ENCODE data around the gene DCUN1D5. TPM values are rescaled to one million over a fixed set of nuclear protein-coding genes. Genes with fewer than 3 reads are reported as not detected.
"Not testable (repeated sequence)": the region's sequence is repeated elsewhere in the genome, so short reads cannot be mapped to it uniquely, and the experiment has no call there.

The DCUN1D5 gene
- total and polyA plus RNA-seq, 2 experiments from 2014 or later, result 75.5 to 182 TPM

- H3K9me3 ChIP-seq (ENCODE audit: low read depth), result no peaks in the 10 kb centered on the region
- TF ChIP-seq, protein P1, sequence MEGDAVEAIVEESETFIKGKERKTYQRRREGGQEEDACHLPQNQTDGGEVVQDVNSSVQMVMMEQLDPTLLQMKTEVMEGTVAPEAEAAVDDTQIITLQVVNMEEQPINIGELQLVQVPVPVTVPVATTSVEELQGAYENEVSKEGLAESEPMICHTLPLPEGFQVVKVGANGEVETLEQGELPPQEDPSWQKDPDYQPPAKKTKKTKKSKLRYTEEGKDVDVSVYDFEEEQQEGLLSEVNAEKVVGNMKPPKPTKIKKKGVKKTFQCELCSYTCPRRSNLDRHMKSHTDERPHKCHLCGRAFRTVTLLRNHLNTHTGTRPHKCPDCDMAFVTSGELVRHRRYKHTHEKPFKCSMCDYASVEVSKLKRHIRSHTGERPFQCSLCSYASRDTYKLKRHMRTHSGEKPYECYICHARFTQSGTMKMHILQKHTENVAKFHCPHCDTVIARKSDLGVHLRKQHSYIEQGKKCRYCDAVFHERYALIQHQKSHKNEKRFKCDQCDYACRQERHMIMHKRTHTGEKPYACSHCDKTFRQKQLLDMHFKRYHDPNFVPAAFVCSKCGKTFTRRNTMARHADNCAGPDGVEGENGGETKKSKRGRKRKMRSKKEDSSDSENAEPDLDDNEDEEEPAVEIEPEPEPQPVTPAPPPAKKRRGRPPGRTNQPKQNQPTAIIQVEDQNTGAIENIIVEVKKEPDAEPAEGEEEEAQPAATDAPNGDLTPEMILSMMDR (IDR thresholded peaks at IDR 0.05; ENCODE audit: low read depth, low read length), result no peak
- H3K27ac ChIP-seq, result no peak overlapping the region
- no peaks in the 10 kb centered on the region for H3K36me3 ChIP-seq
- H3K4me1 ChIP-seq (ENCODE audit: low read depth), result no peaks in the 10 kb centered on the region
- H3K4me3 ChIP-seq, result no peak overlapping the region
- H3K27me3 ChIP-seq, result no peaks in the 10 kb centered on the region
- DNase-seq (ENCODE audit: low read depth in 1 of 2, low spot score in 1 of 2), result no peak
Observed at GRCh38 chr11:103031834-103032233, 60.1 kb downstream of the DCUN1D5 start.

DNA sequence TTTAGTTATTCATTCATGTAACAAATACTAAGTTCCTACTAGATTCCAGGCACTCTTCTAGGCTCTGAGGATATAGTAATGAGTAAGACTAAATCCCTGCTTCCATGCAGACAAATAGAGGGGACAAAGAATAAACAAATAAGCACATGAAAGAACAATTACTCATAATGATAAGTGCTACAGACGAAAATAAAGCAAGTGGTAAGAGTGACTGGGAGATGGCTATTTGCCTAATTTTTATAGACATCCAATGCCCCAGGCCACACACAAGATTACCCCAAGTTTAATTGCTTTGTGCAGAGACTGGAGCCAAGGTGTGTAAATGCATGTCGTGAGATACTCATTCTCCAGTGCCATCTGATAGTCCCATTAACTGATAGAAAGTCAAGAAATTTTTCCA lies 62.6 kb downstream of the DCUN1D5 start:
- TF ChIP-seq, protein P1 (IDR thresholded peaks at IDR 0.05; ENCODE audit: low read depth, low read length), result no peak
- H3K27ac ChIP-seq, result no peak overlapping the region
- H3K4me1 ChIP-seq (ENCODE audit: low read depth), result no peaks in the 10 kb centered on the region
- DNase-seq (ENCODE audit: low read depth in 1 of 2, low spot score in 1 of 2), result no peak
- H3K36me3 ChIP-seq, result no peaks in the 10 kb centered on the region
- no peak overlapping the region for H3K4me3 ChIP-seq
- H3K9me3 ChIP-seq (ENCODE audit: low read depth), result no peaks in the 10 kb centered on the region
- no peaks in the 10 kb centered on the region for H3K27me3 ChIP-seq

DNA sequence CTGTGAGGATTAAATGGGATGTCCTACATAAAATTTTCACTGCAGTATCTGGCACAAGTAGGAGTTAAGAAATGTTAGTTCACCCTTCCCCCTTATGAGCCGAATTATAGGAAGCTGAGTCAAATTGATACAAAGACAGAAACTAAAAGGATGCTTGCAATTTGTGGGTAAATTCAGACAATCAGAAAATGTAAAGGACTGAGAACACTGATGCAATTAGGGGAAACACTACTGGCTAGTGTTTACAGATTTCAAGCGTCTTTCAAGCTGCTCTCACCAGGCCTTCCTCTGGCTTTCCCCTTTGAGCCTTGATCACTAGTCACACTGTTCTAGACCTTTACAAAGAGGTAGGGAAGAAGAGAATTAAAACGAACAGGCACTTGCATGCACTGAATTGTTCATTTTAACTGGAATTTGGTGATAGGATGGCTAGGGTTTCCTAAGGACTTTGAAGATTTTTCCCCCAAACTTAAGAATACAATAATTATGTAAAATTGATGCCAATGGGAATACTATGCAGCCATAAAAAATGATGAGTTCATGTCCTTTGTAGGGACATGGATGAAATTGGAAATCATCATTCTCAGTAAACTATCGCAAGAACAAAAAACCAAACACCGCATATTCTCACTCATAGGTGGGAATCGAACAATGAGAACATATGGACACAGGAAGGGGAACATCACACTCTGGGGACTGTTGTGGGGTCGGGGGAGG lies 63.5 kb downstream of the DCUN1D5 start:
- not testable (repeated sequence) for H3K4me1 ChIP-seq (ENCODE audit: low read depth); H3K9me3 ChIP-seq (ENCODE audit: low read depth); H3K4me3 ChIP-seq; H3K36me3 ChIP-seq; H3K27ac ChIP-seq; H3K27me3 ChIP-seq
- DNase-seq (ENCODE audit: low read depth in 1 of 2, low spot score in 1 of 2), result peak in 1 of 2 donors; percentile 10

DNA sequence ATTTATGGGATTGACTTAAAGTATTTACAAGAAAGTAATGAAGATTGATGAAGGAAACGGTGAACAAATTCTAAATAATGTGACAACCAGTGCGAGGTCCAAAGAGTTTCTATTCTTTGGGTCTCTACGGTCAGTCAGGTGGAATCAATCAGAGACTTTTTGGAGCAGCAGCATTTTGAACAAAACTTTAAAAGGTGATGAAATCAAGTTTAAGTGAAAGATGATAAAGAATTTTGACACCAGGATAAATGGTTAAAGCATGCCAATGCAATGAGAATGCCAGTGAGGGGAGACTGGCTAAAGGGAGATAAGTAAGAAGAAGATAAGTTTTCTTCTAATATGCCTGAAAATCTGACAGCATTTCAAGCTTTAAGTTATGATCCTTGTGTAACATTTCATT lies 67.9 kb downstream of the DCUN1D5 start:
- TF ChIP-seq, protein P1 (IDR thresholded peaks at IDR 0.05; ENCODE audit: low read depth, low read length), result no peak
- H3K4me3 ChIP-seq, result no peak overlapping the region
- DNase-seq (ENCODE audit: low read depth in 1 of 2, low spot score in 1 of 2), result no peak
- H3K36me3 ChIP-seq, result no peaks in the 10 kb centered on the region
- H3K4me1 ChIP-seq (ENCODE audit: low read depth), result no peaks in the 10 kb centered on the region
- H3K9me3 ChIP-seq (ENCODE audit: low read depth), result no peaks in the 10 kb centered on the region
- H3K27me3 ChIP-seq, result no peaks in the 10 kb centered on the region
- H3K27ac ChIP-seq, result no peak overlapping the region

DNA sequence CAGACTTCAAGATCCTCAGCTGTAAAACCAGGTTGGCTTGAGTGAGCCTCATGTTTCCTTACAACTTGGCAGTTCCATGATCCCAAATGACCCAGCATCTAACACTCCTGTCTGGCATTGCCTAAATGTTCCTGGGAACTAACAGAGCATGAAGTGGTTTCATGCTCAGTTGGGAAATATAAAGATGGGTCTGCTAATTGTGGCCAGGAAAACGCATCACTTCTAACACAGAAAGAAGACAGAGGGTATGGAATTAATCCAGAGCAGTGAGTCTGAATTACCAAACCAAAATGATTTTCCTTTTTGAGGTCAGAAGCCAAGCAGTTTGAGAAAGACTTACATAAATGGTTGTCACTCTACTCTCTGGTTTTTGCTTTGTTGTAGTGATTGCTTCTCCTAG lies 75.9 kb downstream of the DCUN1D5 start:
- DNase-seq (ENCODE audit: low read depth in 1 of 2, low spot score in 1 of 2), result no peak
- Histone ChIP-seq H3K36me3 (no peaks in the 10 kb centered on the region), H3K4me1 (ENCODE audit: low read depth) (no peaks in the 10 kb centered on the region), H3K27me3 (no peaks in the 10 kb centered on the region), H3K27ac (no peak overlapping the region), H3K4me3 (no peak overlapping the region), H3K9me3 (ENCODE audit: low read depth) (no peaks in the 10 kb centered on the region)
- TF ChIP-seq, protein P1 (IDR thresholded peaks at IDR 0.05; ENCODE audit: low read depth, low read length), result no peak

DNA sequence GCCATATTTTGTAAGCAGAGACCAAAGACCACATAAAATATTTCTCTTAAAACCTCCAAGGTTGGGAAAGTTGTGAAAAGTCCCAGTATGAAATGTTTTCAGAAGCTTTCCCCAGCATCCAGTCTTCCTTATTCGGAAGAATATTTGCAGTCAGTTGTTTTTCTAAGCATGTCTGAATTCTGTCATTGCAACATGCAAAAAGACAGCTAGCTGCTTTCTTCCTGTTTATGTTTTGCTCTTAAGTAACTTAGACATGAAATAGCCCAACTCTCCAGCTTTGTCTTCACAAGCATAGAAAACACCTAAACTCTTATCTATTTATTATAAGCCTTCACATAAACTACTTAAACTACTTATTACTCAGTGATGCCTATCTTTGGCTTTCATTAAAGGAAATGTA lies 78.5 kb downstream of the DCUN1D5 start:
- Histone ChIP-seq H3K4me1 (ENCODE audit: low read depth) (no peaks in the 10 kb centered on the region), H3K9me3 (ENCODE audit: low read depth) (no peaks in the 10 kb centered on the region), H3K27ac (no peak overlapping the region), H3K36me3 (no peaks in the 10 kb centered on the region), H3K27me3 (no peaks in the 10 kb centered on the region), H3K4me3 (no peak overlapping the region)
- TF ChIP-seq, protein P1 (IDR thresholded peaks at IDR 0.05; ENCODE audit: low read depth, low read length), result no peak
- no peak for DNase-seq (ENCODE audit: low read depth in 1 of 2, low spot score in 1 of 2)

Other genes starting within 250 kb of the DCUN1D5 start
- gene MMP3, start 248.6 kb downstream of the DCUN1D5 start, total RNA-seq, result not detected in 2 replicates
- not detected in 2 replicates for gene MMP3, start 248.6 kb downstream of the DCUN1D5 start, polyA plus RNA-seq
- gene MMP12, start 217.2 kb downstream of the DCUN1D5 start, total RNA-seq, result not detected in 2 replicates
- gene MMP12, start 217.2 kb downstream of the DCUN1D5 start, polyA plus RNA-seq, result not detected in 2 replicates
- gene MMP13, start 136.4 kb downstream of the DCUN1D5 start, total RNA-seq, result not detected in 2 replicates
- gene MMP13, start 136.4 kb downstream of the DCUN1D5 start, polyA plus RNA-seq, result not detected in 2 replicates
- gene DYNC2H1, start 17.3 kb upstream of the DCUN1D5 start, total RNA-seq, result 7.8 and 10.5 TPM in 2 replicates
- 3.4 and 9.0 TPM in 2 replicates for gene DYNC2H1, start 17.3 kb upstream of the DCUN1D5 start, polyA plus RNA-seq

Data from cardiac muscle cell (in vitro differentiated cells and primary cell).